ENCODE measurements around the gene HIC1. TPM values are rescaled to one million over a fixed set of nuclear protein-coding genes. Genes with fewer than 3 reads are reported as not detected.

Gene HIC1
- total and polyA plus RNA-seq, 2 of the 4 experiments (the other 2 are of a cell fraction): 10.4 to 23.0 TPM

GRCh38 chr17:2028234-2028614 lies 26.7 kb upstream of the HIC1 start:
- H3K4me3 ChIP-seq (ENCODE audit: insufficient read depth, low read depth, low read length): no peak overlapping the region
- intact Hi-C loops (cut with micrococcal nuclease) (no loop called here), in situ Hi-C loops (cut with MboI; ENCODE audit: low sequenced_read_pairs) (loop anchor here (5.0 to 25.0 kb wide), 2 partner anchors 116 to 316 kb away; partner anchors contain the start of genes TLCD2 and WDR81), dilution Hi-C loops (cut with HindIII; ENCODE audit: low sequenced_read_pairs, unreplicated experiment) (no loop called here)
- no peak for DNase-seq
- no peak overlapping the region for H2AK5ac ChIP-seq (ENCODE audit: low read depth, low read length)
- H3K4ac ChIP-seq (ENCODE audit: low read depth, low read length): no peak overlapping the region
- H3K18ac ChIP-seq (ENCODE audit: low read depth, low read length): no peak overlapping the region
- BruUV-seq (replicated peaks): no TSS peak
- no peak overlapping the region for H2BK20ac ChIP-seq (ENCODE audit: low read depth, low read length)
- peaks cover 12 to 29% of the 10 kb centered on the region in 2 experiments for H3K79me1 ChIP-seq (ENCODE audit: low read depth in 1 of 2, low read length in 2 of 2)
- no peak overlapping the region for H3K56ac ChIP-seq (ENCODE audit: extremely low read depth, insufficient read depth, low read length)
- H4K20me1 ChIP-seq (ENCODE audit: insufficient read depth, low read length): peaks cover 3% of the 10 kb centered on the region; the same call in 1 of the 2 replicates
- H3K27me3 ChIP-seq (ENCODE audit: control insufficient read depth, insufficient read depth, low read length): peaks cover 33% of the 10 kb centered on the region
- H4K91ac ChIP-seq (ENCODE audit: insufficient read depth, low read depth, low read length): no peak overlapping the region
- ATAC-seq (ENCODE audit: low read depth): no peak
- H2BK120ac ChIP-seq (ENCODE audit: low read depth, low read length): no peak overlapping the region
- no peak overlapping the region for H2BK15ac ChIP-seq (ENCODE audit: low read depth, low read length)
- no peaks in the 10 kb centered on the region for H3K36me3 ChIP-seq (ENCODE audit: control insufficient read depth, insufficient read depth, low read length)
- peaks cover 5% of the 10 kb centered on the region for H3K4me1 ChIP-seq (ENCODE audit: control insufficient read depth, insufficient read depth, low read length)
- H2BK5ac ChIP-seq (ENCODE audit: low read depth, low read length, poor library complexity, severe bottlenecking): no peak overlapping the region
- H3K9me1 ChIP-seq (ENCODE audit: insufficient read depth, low read length): peaks cover 10% of the 10 kb centered on the region; the same call in 1 of the 2 replicates
- POLR2A ChIA-PET (ENCODE audit: unreplicated experiment): no interaction called here
- H3K14ac ChIP-seq (replicated peaks; ENCODE audit: low read depth, low read length): no peak overlapping the region
- no peak overlapping the region for H2AK9ac ChIP-seq (replicated peaks; ENCODE audit: low read depth, low read length, poor library complexity)
- no peak for TF ChIP-seq ELK1 (IDR thresholded peaks at IDR 0.05; ENCODE audit: borderline replicate concordance, low read depth, low read length)
- TF ChIP-seq CTCF (conservative IDR thresholded peaks at IDR 0.05; ENCODE audit: low read depth, low read length): no peak
- no peak for TF ChIP-seq MXI1 (IDR thresholded peaks at IDR 0.05; ENCODE audit: borderline replicate concordance, low read depth, low read length)
- no peak for TF ChIP-seq MAZ (IDR thresholded peaks at IDR 0.05; ENCODE audit: borderline replicate concordance, low read depth, low read length)
- TF ChIP-seq MAFK (IDR thresholded peaks at IDR 0.05; ENCODE audit: low read depth, low read length): no peak
- no peak for TF ChIP-seq POLR2A (IDR thresholded peaks at IDR 0.05; ENCODE audit: low read depth, low read length)
- TF ChIP-seq CEBPB (IDR thresholded peaks at IDR 0.05; ENCODE audit: low read depth, low read length): no peak
- TF ChIP-seq RCOR1 (IDR thresholded peaks at IDR 0.05; ENCODE audit: insufficient replicate concordance, low read length): no peak
- TF ChIP-seq SMC3 (IDR thresholded peaks at IDR 0.05; ENCODE audit: low read depth, low read length): no peak
- TF ChIP-seq FOS (IDR thresholded peaks at IDR 0.05; ENCODE audit: low read depth, low read length): no peak
- TF ChIP-seq BHLHE40 (IDR thresholded peaks at IDR 0.05; ENCODE audit: low read depth, low read length): no peak
- no peak for TF ChIP-seq CHD1 (IDR thresholded peaks at IDR 0.05; ENCODE audit: low read depth, low read length)
- no peak for TF ChIP-seq NFE2L2 (IDR thresholded peaks at IDR 0.05; ENCODE audit: low read depth, low read length)
- TF ChIP-seq RAD21 (IDR thresholded peaks at IDR 0.05; ENCODE audit: low read length): no peak
- no peak for TF ChIP-seq USF2 (IDR thresholded peaks at IDR 0.05; ENCODE audit: low read depth, low read length)
- no peak for TF ChIP-seq RFX5 (IDR thresholded peaks at IDR 0.05; ENCODE audit: low read depth, low read length)
- CTCF ChIA-PET: interaction anchor here (1.3 kb wide), 1 partner anchor 119 kb away, joined by 5 read pairs; no protein-coding TSS in a partner anchor
- H2AFZ ChIP-seq (replicated peaks; ENCODE audit: low read length, poor library complexity): peak overlapping the region; percentile 3
- no peak overlapping the region for H3K4me2 ChIP-seq (ENCODE audit: low read depth, low read length)
- WGBS, 2 experiments (ENCODE audit: extremely low coverage in 2 of 2, insufficient read length in 1 of 2): 56% methylated on average over 3 of the region's 5 CpGs; no CpG with 5 or more reads in 1 of the 2 experiments
- H4K8ac ChIP-seq (ENCODE audit: low read depth in 2 of 2, low read length in 2 of 2): no peak overlapping the region
- no peak overlapping the region for H3K9ac ChIP-seq (ENCODE audit: low read depth, low read length)
- no peak overlapping the region for H4K5ac ChIP-seq (ENCODE audit: low read depth, low read length)
- no peaks in the 10 kb centered on the region for H3K9me3 ChIP-seq (ENCODE audit: control insufficient read depth, insufficient read depth, low read length)
- H3K27ac ChIP-seq (ENCODE audit: insufficient read depth, low read length): no peak overlapping the region
- no peak overlapping the region for H3K23ac ChIP-seq (ENCODE audit: low read depth, low read length)
